ENCODE results near the gene UBP1.
"Not testable (repeated sequence)": the region's sequence is repeated elsewhere in the genome, so short reads cannot be mapped to it uniquely, and the experiment has no call there.

Gene UBP1

GRCh38 chr3:33388374-33389100 is 51.7 kb downstream of the UBP1 start:
- DNase-seq: no peak

- DNase-seq: no peak
Observed at GRCh38 chr3:33386631-33387030, 53.6 kb downstream of the UBP1 start.

GRCh38 chr3:33385423-33385822 is 54.8 kb downstream of the UBP1 start:
- peak; percentile 71 for DNase-seq

GRCh38 chr3:33383951-33384350 is 56.3 kb downstream of the UBP1 start:
- no peak for DNase-seq

GRCh38 chr3:33380653-33381052 is 59.6 kb downstream of the UBP1 start:
- DNase-seq: no peak

GRCh38 chr3:33377931-33378330 is 62.3 kb downstream of the UBP1 start:
- DNase-seq: no peak

GRCh38 chr3:33377489-33377888 is 62.7 kb downstream of the UBP1 start:
- DNase-seq: no peak

- DNase-seq: no peak
Observed at GRCh38 chr3:33373082-33373437, 67.1 kb downstream of the UBP1 start.

GRCh38 chr3:33372218-33373081 is 67.8 kb downstream of the UBP1 start:
- peak; percentile 60 for DNase-seq

- no peak for DNase-seq
Observed at GRCh38 chr3:33364531-33365128, 75.6 kb downstream of the UBP1 start.

- no peak for DNase-seq
Observed at GRCh38 chr3:33364060-33364459, 76.1 kb downstream of the UBP1 start.

GRCh38 chr3:33363113-33363800 is 76.9 kb downstream of the UBP1 start:
- DNase-seq: no peak

- DNase-seq: no peak
Observed at GRCh38 chr3:33360136-33360825, 79.9 kb downstream of the UBP1 start.

GRCh38 chr3:33358172-33358781 is 81.9 kb downstream of the UBP1 start:
- DNase-seq: no peak

GRCh38 chr3:33355611-33356010 is 84.6 kb downstream of the UBP1 start:
- DNase-seq: no peak

- no peak for DNase-seq
Observed at GRCh38 chr3:33339758-33340157, 100.4 kb downstream of the UBP1 start.

- not testable (repeated sequence) for DNase-seq
Observed at GRCh38 chr3:33338936-33339465, 101.2 kb downstream of the UBP1 start.
